WTC11 (cell line): Measurements from ENCODE around the gene GALNT7. TPM values are rescaled to one million over a fixed set of nuclear protein-coding genes. Genes with fewer than 3 reads are reported as not detected.
A peak's percentile ranks its signal among the peaks of the same experiment; 100 is the strongest.

Source experiments
- ATAC-seq: fragments of 200-7000 bp; cut with Tn5 transposase; 2 replicates; pipeline ENCODE4 v1.10.0; 2021; ENCODE audit warnings: mild to moderate bottlenecking, moderate library complexity
- CTCF ChIA-PET: fragments of 300-600 bp; sonication (Branson Sonifier 250); formaldehyde crosslinking; loops from one replicate; lab custom pipeline; 2021; ENCODE audit warnings: antibody characterized with exemption; lab: Charles Lee
- POLR2A ChIA-PET: fragments of 350-600 bp; sonication (Branson Sonifier 250); formaldehyde crosslinking; loops from one replicate; lab custom pipeline; 2021; ENCODE audit warnings: antibody characterized with exemption; lab: Charles Lee
- DNase-seq: peaks from one replicate; pipeline ENCODE4 v3.0.0; 2021; ENCODE audit warnings: low spot score
- H3K27ac Mint-ChIP-seq: 2 replicates; pipeline ENCODE4 v1.8.0; 2021; ENCODE audit warnings: mixed read lengths
- H3K27me3 Mint-ChIP-seq: 2 replicates; pipeline ENCODE4 v1.8.0; 2021; ENCODE audit warnings: low read depth, mild to moderate bottlenecking, moderate library complexity, mixed read lengths
- H3K36me3 Mint-ChIP-seq: 2 replicates; pipeline ENCODE4 v1.8.0; 2021; ENCODE audit warnings: mixed read lengths
- H3K4me1 Mint-ChIP-seq: 2 replicates; pipeline ENCODE4 v1.8.0; 2022; ENCODE audit warnings: mixed read lengths
- H3K4me3 Mint-ChIP-seq: 2 replicates; pipeline ENCODE4 v1.8.0; 2021; ENCODE audit warnings: mild to moderate bottlenecking, moderate library complexity, mixed read lengths
- H3K9me3 Mint-ChIP-seq: 2 replicates; pipeline ENCODE4 v1.8.0; 2021; ENCODE audit warnings: mixed read lengths
- ATF2 ChIP-seq: sonication (generic); formaldehyde crosslinking; IDR thresholded peaks from 2 replicates; pipeline ENCODE4 v1.8.1; 2022; ENCODE audit warnings: low read depth, missing genetic modification reagents, borderline replicate concordance
- EMX1 ChIP-seq: fragments of 250-450 bp; sonication (Bioruptor Pico); IDR thresholded peaks from 2 replicates; pipeline ENCODE4 v1.8.0; 2021; ENCODE audit warnings: mild to moderate bottlenecking
- ERG ChIP-seq: fragments of 250-450 bp; sonication (Bioruptor Pico); IDR thresholded peaks from 2 replicates; pipeline ENCODE4 v1.8.0; 2021; ENCODE audit warnings: mild to moderate bottlenecking
- ESRRA ChIP-seq: sonication (generic); formaldehyde crosslinking; IDR thresholded peaks from 2 replicates; pipeline ENCODE4 v1.8.1; 2022; ENCODE audit warnings: mild to moderate bottlenecking, missing genetic modification reagents, borderline replicate concordance
- GTF2I ChIP-seq: fragments of 250-450 bp; sonication (Bioruptor Pico); conservative IDR thresholded peaks from 2 replicates; pipeline ENCODE4 v1.4.0; 2021; ENCODE audit warnings: mild to moderate bottlenecking
- MYBL2 ChIP-seq: sonication (generic); formaldehyde crosslinking; IDR thresholded peaks from 2 replicates; pipeline ENCODE4 v1.8.1; 2023; ENCODE audit warnings: mild to moderate bottlenecking, moderate library complexity, missing genetic modification reagents
- NFE2L1 ChIP-seq: sonication (generic); formaldehyde crosslinking; IDR thresholded peaks from 2 replicates; pipeline ENCODE4 v1.8.1; 2023; ENCODE audit warnings: missing genetic modification reagents
- NR1H2 ChIP-seq: sonication (generic); formaldehyde crosslinking; IDR thresholded peaks from 2 replicates; pipeline ENCODE4 v1.9.0; 2021; ENCODE audit warnings: mild to moderate bottlenecking, moderate library complexity, missing genetic modification reagents
- RORB ChIP-seq: fragments of 250-450 bp; sonication (Bioruptor Pico); IDR thresholded peaks from 2 replicates; pipeline ENCODE4 v1.9.0; 2021; ENCODE audit warnings: mild to moderate bottlenecking
- SP1 ChIP-seq: sonication (generic); formaldehyde crosslinking; conservative IDR thresholded peaks from 2 replicates; pipeline ENCODE4 v1.8.1; 2022; ENCODE audit warnings: missing genetic modification reagents
- TCF7 ChIP-seq: sonication (generic); formaldehyde crosslinking; IDR thresholded peaks from 2 replicates; pipeline ENCODE4 v1.8.0; 2022; ENCODE audit warnings: mild to moderate bottlenecking, low read depth, missing genetic modification reagents, moderate library complexity
- ZNF423 ChIP-seq: fragments of 250-450 bp; sonication (Bioruptor Pico); IDR thresholded peaks from 2 replicates; pipeline ENCODE4 v2.1.2; 2022; ENCODE audit warnings: mild to moderate bottlenecking, moderate library complexity
- ZNF671 ChIP-seq: fragments of 250-450 bp; sonication (Bioruptor Pico); IDR thresholded peaks from 2 replicates; pipeline ENCODE4 v1.8.0; 2021; ENCODE audit warnings: mild to moderate bottlenecking
- total RNA-seq: library from RNA; stranded (reverse); gene quantifications from 3 replicates; pipeline ENCODE4 v1.2.3, GENCODE V29; 2021
- TF ChIP-seq, protein P1 (sequence below): sonication (generic); formaldehyde crosslinking; conservative IDR thresholded peaks from 2 replicates; pipeline ENCODE4 v1.8.1; 2023; ENCODE audit warnings: mild to moderate bottlenecking, low read depth, missing genetic modification reagents, moderate library complexity
- TF ChIP-seq, protein P2 (sequence below): sonication (generic); formaldehyde crosslinking; IDR thresholded peaks from 2 replicates; pipeline ENCODE4 v1.8.0; 2023; ENCODE audit warnings: missing genetic modification reagents, mild to moderate bottlenecking, borderline replicate concordance
- TF ChIP-seq, protein P3 (sequence below): sonication (generic); formaldehyde crosslinking; IDR thresholded peaks from 2 replicates; pipeline ENCODE4 v1.8.0; 2023; ENCODE audit warnings: missing genetic modification reagents
- TF ChIP-seq, protein P4 (sequence below): fragments of 250-450 bp; sonication (Bioruptor Pico); IDR thresholded peaks from 2 replicates; pipeline ENCODE4 v1.9.0; 2021; ENCODE audit warnings: moderate library complexity, mild to moderate bottlenecking, inconsistent platforms, borderline replicate concordance

Gene GALNT7
- total RNA-seq, 1 experiment from 2014 or later, result 86.9 TPM

DNA sequence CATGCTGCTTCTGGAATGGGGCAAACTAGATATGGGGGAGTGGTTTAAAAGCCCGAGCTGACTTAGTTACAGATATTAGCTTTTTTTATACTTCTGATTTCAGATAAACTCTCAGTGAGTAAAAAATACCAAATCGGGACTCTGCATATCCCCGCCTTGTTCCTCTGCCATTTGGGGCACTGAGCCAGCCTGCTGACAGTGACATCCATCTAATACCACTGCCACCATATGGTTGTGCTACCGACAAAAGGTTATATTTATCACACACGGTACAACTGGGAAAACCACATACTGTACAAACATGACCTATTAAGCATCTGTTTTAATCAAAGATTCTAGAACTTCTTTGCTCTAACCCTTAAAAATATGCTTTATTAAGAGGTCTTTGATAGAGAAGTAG is 78.7 kb downstream of the GALNT7 start:
- TF ChIP-seq, protein P1, sequence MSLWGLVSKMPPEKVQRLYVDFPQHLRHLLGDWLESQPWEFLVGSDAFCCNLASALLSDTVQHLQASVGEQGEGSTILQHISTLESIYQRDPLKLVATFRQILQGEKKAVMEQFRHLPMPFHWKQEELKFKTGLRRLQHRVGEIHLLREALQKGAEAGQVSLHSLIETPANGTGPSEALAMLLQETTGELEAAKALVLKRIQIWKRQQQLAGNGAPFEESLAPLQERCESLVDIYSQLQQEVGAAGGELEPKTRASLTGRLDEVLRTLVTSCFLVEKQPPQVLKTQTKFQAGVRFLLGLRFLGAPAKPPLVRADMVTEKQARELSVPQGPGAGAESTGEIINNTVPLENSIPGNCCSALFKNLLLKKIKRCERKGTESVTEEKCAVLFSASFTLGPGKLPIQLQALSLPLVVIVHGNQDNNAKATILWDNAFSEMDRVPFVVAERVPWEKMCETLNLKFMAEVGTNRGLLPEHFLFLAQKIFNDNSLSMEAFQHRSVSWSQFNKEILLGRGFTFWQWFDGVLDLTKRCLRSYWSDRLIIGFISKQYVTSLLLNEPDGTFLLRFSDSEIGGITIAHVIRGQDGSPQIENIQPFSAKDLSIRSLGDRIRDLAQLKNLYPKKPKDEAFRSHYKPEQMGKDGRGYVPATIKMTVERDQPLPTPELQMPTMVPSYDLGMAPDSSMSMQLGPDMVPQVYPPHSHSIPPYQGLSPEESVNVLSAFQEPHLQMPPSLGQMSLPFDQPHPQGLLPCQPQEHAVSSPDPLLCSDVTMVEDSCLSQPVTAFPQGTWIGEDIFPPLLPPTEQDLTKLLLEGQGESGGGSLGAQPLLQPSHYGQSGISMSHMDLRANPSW, result no peak
- TF ChIP-seq NR1H2 (no peak), ATF2 (no peak), RORB (CRISPR knock-in tag) (no peak), ZNF423 (CRISPR knock-in tag) (no peak), MYBL2 (CRISPR knock-in tag) (no peak), ZNF671 (no peak), ERG (CRISPR knock-in tag) (no peak), SP1 (CRISPR knock-in tag) (no peak), GTF2I (no peak), EMX1 (CRISPR knock-in tag) (no peak), NFE2L1 (no peak)
- TF ChIP-seq, protein P2, sequence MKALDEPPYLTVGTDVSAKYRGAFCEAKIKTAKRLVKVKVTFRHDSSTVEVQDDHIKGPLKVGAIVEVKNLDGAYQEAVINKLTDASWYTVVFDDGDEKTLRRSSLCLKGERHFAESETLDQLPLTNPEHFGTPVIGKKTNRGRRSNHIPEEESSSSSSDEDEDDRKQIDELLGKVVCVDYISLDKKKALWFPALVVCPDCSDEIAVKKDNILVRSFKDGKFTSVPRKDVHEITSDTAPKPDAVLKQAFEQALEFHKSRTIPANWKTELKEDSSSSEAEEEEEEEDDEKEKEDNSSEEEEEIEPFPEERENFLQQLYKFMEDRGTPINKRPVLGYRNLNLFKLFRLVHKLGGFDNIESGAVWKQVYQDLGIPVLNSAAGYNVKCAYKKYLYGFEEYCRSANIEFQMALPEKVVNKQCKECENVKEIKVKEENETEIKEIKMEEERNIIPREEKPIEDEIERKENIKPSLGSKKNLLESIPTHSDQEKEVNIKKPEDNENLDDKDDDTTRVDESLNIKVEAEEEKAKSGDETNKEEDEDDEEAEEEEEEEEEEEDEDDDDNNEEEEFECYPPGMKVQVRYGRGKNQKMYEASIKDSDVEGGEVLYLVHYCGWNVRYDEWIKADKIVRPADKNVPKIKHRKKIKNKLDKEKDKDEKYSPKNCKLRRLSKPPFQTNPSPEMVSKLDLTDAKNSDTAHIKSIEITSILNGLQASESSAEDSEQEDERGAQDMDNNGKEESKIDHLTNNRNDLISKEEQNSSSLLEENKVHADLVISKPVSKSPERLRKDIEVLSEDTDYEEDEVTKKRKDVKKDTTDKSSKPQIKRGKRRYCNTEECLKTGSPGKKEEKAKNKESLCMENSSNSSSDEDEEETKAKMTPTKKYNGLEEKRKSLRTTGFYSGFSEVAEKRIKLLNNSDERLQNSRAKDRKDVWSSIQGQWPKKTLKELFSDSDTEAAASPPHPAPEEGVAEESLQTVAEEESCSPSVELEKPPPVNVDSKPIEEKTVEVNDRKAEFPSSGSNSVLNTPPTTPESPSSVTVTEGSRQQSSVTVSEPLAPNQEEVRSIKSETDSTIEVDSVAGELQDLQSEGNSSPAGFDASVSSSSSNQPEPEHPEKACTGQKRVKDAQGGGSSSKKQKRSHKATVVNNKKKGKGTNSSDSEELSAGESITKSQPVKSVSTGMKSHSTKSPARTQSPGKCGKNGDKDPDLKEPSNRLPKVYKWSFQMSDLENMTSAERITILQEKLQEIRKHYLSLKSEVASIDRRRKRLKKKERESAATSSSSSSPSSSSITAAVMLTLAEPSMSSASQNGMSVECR (CRISPR knock-in tag), result no peak
- TF ChIP-seq, protein P3, sequence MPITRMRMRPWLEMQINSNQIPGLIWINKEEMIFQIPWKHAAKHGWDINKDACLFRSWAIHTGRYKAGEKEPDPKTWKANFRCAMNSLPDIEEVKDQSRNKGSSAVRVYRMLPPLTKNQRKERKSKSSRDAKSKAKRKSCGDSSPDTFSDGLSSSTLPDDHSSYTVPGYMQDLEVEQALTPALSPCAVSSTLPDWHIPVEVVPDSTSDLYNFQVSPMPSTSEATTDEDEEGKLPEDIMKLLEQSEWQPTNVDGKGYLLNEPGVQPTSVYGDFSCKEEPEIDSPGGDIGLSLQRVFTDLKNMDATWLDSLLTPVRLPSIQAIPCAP (CRISPR knock-in tag), result no peak
- H3K4me1 Mint-ChIP-seq, result peaks cover 90% of the 10 kb centered on the region
- ATAC-seq (no peak), DNase-seq (no peak)
- peaks cover 6% of the 10 kb centered on the region; the same call in 1 of the 2 replicates for H3K36me3 Mint-ChIP-seq
- no peaks in the 10 kb centered on the region for H3K27me3 Mint-ChIP-seq
- ChIA-PET POLR2A (interaction anchor here (0.8 kb wide), 1 partner anchor 126 kb away, joined by 3 read pairs; no protein-coding TSS in a partner anchor), CTCF (no interaction called here)
- peak overlapping the region; percentile 85 for H3K27ac Mint-ChIP-seq
- no peaks in the 10 kb centered on the region; the same call in 1 of the 2 replicates for H3K9me3 Mint-ChIP-seq
- no peak overlapping the region; the same call in 1 of the 2 replicates for H3K4me3 Mint-ChIP-seq

DNA sequence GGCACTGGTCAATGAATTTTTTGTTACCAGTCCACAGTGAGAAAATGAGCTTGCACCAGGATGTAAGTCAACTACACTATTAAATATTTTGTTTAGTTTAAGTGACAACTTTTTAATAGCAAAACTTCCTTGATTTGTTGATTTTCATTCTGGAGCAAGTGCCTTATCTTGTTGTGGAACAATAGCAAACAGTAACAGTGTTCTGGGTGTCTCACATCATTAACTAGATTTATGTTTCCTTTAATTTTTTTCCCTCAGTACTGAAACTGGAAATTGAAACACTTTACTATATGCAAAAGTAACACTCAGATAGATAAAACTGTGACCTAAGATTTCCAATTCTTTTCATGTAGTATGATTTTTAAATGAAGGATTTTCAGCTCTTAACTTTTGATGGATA is 80.1 kb downstream of the GALNT7 start:
- TF ChIP-seq TCF7 (CRISPR knock-in tag), result no peak
- TF ChIP-seq, protein P4, sequence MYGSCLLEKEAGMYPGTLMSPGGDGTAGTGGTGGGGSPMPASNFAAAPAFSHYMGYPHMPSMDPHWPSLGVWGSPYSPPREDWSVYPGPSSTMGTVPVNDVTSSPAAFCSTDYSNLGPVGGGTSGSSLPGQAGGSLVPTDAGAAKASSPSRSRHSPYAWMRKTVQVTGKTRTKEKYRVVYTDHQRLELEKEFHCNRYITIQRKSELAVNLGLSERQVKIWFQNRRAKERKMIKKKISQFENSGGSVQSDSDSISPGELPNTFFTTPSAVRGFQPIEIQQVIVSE, result no peak
- no peak for TF ChIP-seq ESRRA (CRISPR knock-in tag)
- Mint-ChIP-seq H3K4me1 (peaks cover 90% of the 10 kb centered on the region), H3K27me3 (no peaks in the 10 kb centered on the region), H3K4me3 (no peak overlapping the region), H3K36me3 (peaks cover 14% of the 10 kb centered on the region), H3K27ac (no peak overlapping the region), H3K9me3 (peaks cover 3% of the 10 kb centered on the region; the same call in 1 of the 2 replicates)
- POLR2A ChIA-PET, result no interaction called here
- DNase-seq, result no peak
- CTCF ChIA-PET, result no interaction called here
- ATAC-seq, result no peak
